ENCODE measurements around the gene STRN4.

STRN4 gene

GRCh38 chr19:46704379-46705076, 41.7 kb downstream of the STRN4 start:
- no peak for FAIRE-seq

- no peak for FAIRE-seq
Observed at GRCh38 chr19:46700704-46701103, 45.5 kb downstream of the STRN4 start.

- FAIRE-seq: no peak
Observed at GRCh38 chr19:46698395-46699321, 47.6 kb downstream of the STRN4 start.

GRCh38 chr19:46697204-46697960, 48.9 kb downstream of the STRN4 start:
- no peak for FAIRE-seq

GRCh38 chr19:46696866-46697203, 49.4 kb downstream of the STRN4 start:
- no peak for FAIRE-seq

- FAIRE-seq: no peak
Observed at GRCh38 chr19:46696052-46696451, 50.2 kb downstream of the STRN4 start.

- no peak for FAIRE-seq
Observed at GRCh38 chr19:46693760-46694159, 52.5 kb downstream of the STRN4 start.

- no peak for FAIRE-seq
Observed at GRCh38 chr19:46692918-46693722, 53.1 kb downstream of the STRN4 start.

- no peak for FAIRE-seq
Observed at GRCh38 chr19:46691948-46692347, 54.3 kb downstream of the STRN4 start.

- no peak for FAIRE-seq
Observed at GRCh38 chr19:46691104-46691503, 55.1 kb downstream of the STRN4 start.

- FAIRE-seq: no peak
Observed at GRCh38 chr19:46689358-46689757, 56.9 kb downstream of the STRN4 start.

GRCh38 chr19:46687438-46688145, 58.7 kb downstream of the STRN4 start:
- no peak for FAIRE-seq

GRCh38 chr19:46685189-46685588, 61.1 kb downstream of the STRN4 start:
- no peak for FAIRE-seq

- no peak for FAIRE-seq
Observed at GRCh38 chr19:46678110-46678732, 68.0 kb downstream of the STRN4 start.

- no peak for FAIRE-seq
Observed at GRCh38 chr19:46674416-46675178, 71.7 kb downstream of the STRN4 start.

GRCh38 chr19:46670813-46671212, 75.4 kb downstream of the STRN4 start:
- FAIRE-seq: no peak

Data from islet of Langerhans (tissue), 1 donor.